KOPT-K1 (cell line): ENCODE results near the gene MTHFS.
"Not testable (repeated sequence)": the region's sequence is repeated elsewhere in the genome, so short reads cannot be mapped to it uniquely, and the experiment has no call there.

Experiments used
- H3K27ac ChIP-seq: fragments of 200-600 bp; sonication (generic); 2 replicates; pipeline ENCODE4 v1.5.1; 2016; ENCODE audit warnings: antibody characterized with exemption, mild to moderate bottlenecking, low read depth, low read length; ENCODE audit not compliant: poor library complexity, severe bottlenecking
- H3K36me3 ChIP-seq: fragments of 200-600 bp; sonication (generic); 2 replicates; pipeline ENCODE4 v1.5.1; 2017; ENCODE audit warnings: antibody characterized with exemption, mild to moderate bottlenecking, low read length, moderate library complexity; ENCODE audit not compliant: insufficient read depth
- H3K9me3 ChIP-seq: fragments of 200-600 bp; sonication (generic); 2 replicates; pipeline ENCODE4 v1.5.1; 2017; ENCODE audit warnings: antibody characterized with exemption, low read length, mild to moderate bottlenecking; ENCODE audit not compliant: insufficient read depth, poor library complexity, severe bottlenecking

Gene MTHFS

GRCh38 chr15:79896634-79897379, at the start of gene MTHFS:
Gene MTHFS, minus strand, starts transcription at chr15:79897014. Its CDS starts 26 bp downstream, at chr15:79896988.
- H3K9me3 ChIP-seq: no peaks in the 10 kb centered on the region
- H3K36me3 ChIP-seq: peaks cover 9% of the 10 kb centered on the region
- H3K27ac ChIP-seq: peak within 1 kb of the TSS; percentile 94

GRCh38 chr15:79944622-79945021, 47.8 kb upstream of the MTHFS start:
- no peaks in the 10 kb centered on the region for H3K9me3 ChIP-seq
- H3K36me3 ChIP-seq: no peaks in the 10 kb centered on the region
- no peak overlapping the region for H3K27ac ChIP-seq

GRCh38 chr15:79943820-79944219, 47.0 kb upstream of the MTHFS start:
- Histone ChIP-seq H3K27ac (no peak overlapping the region), H3K36me3 (no peaks in the 10 kb centered on the region), H3K9me3 (no peaks in the 10 kb centered on the region)

GRCh38 chr15:79942741-79943481, 46.1 kb upstream of the MTHFS start:
- no peaks in the 10 kb centered on the region for H3K36me3 ChIP-seq
- H3K27ac ChIP-seq: no peak overlapping the region
- no peaks in the 10 kb centered on the region for H3K9me3 ChIP-seq

GRCh38 chr15:79939399-79939798, 42.6 kb upstream of the MTHFS start:
- H3K36me3 ChIP-seq: no peaks in the 10 kb centered on the region
- H3K27ac ChIP-seq: no peak overlapping the region
- H3K9me3 ChIP-seq: no peaks in the 10 kb centered on the region

- no peaks in the 10 kb centered on the region for H3K9me3 ChIP-seq
- no peak overlapping the region for H3K27ac ChIP-seq
- no peaks in the 10 kb centered on the region for H3K36me3 ChIP-seq
These were observed 41.3 kb upstream of the MTHFS start for GRCh38 chr15:79938143-79938542.

GRCh38 chr15:79935556-79936201, 38.9 kb upstream of the MTHFS start:
- not testable (repeated sequence) for H3K27ac ChIP-seq, H3K9me3 ChIP-seq, H3K36me3 ChIP-seq

- H3K27ac ChIP-seq: peak overlapping the region; percentile 45
- no peaks in the 10 kb centered on the region for H3K9me3 ChIP-seq
- H3K36me3 ChIP-seq: no peaks in the 10 kb centered on the region
These were observed 36.4 kb upstream of the MTHFS start for GRCh38 chr15:79933231-79933630.

- H3K27ac ChIP-seq: peak overlapping the region; percentile 45
- no peaks in the 10 kb centered on the region for H3K9me3 ChIP-seq
- H3K36me3 ChIP-seq: no peaks in the 10 kb centered on the region
These were observed 35.6 kb upstream of the MTHFS start for GRCh38 chr15:79932447-79932846.

GRCh38 chr15:79930516-79930915, 33.7 kb upstream of the MTHFS start:
- Histone ChIP-seq H3K36me3 (no peaks in the 10 kb centered on the region), H3K9me3 (no peaks in the 10 kb centered on the region), H3K27ac (no peak overlapping the region)

- Histone ChIP-seq H3K9me3 (no peaks in the 10 kb centered on the region), H3K27ac (no peak overlapping the region)
These were observed 32.6 kb upstream of the MTHFS start for GRCh38 chr15:79929412-79929811.

GRCh38 chr15:79926116-79926515, 29.3 kb upstream of the MTHFS start:
- not testable (repeated sequence) for H3K27ac ChIP-seq, H3K36me3 ChIP-seq
- peaks cover 12% of the 10 kb centered on the region for H3K9me3 ChIP-seq

More at GRCh38 chr15:79929412-79929811, 32.6 kb upstream of the MTHFS start:
- H3K36me3 ChIP-seq: no peaks in the 10 kb centered on the region

- Histone ChIP-seq H3K27ac (peak overlapping the region; percentile 98), H3K36me3 (peaks cover 26% of the 10 kb centered on the region), H3K9me3 (peaks cover 29% of the 10 kb centered on the region)
These were observed 27.6 kb upstream of the MTHFS start for GRCh38 chr15:79924379-79924778.

- Histone ChIP-seq H3K36me3 (peaks cover 33% of the 10 kb centered on the region), H3K27ac (peak overlapping the region; percentile 98)
These were observed 26.8 kb upstream of the MTHFS start for GRCh38 chr15:79923515-79924169.

GRCh38 chr15:79923079-79923514, 26.3 kb upstream of the MTHFS start:
- Histone ChIP-seq H3K9me3 (peaks cover 42% of the 10 kb centered on the region), H3K36me3 (peaks cover 36% of the 10 kb centered on the region)

More at GRCh38 chr15:79923515-79924169, 26.8 kb upstream of the MTHFS start:
- H3K9me3 ChIP-seq: peaks cover 37% of the 10 kb centered on the region

More at GRCh38 chr15:79923079-79923514, 26.3 kb upstream of the MTHFS start:
- peak overlapping the region; percentile 98 for H3K27ac ChIP-seq
